AG04449 (cell line): ENCODE results near the gene GPR65.

ENCODE experiments used
- CTCF ChIA-PET: fragments of 350-600 bp; formaldehyde crosslinking; extraction: SDS; loops from one replicate; lab custom pipeline; 2021; ENCODE audit warnings: antibody characterized with exemption; lab: Yijun Ruan, JAX
- POLR2A ChIA-PET: fragments of 400-600, 350-600 bp; formaldehyde crosslinking; extraction: SDS; loops from one replicate; lab custom pipeline; 2020; ENCODE audit warnings: antibody characterized with exemption, inconsistent platforms; lab: Yijun Ruan, JAX
- DNase-seq: peaks from one replicate; pipeline ENCODE4 v3.0.0-alpha.2; 2010; ENCODE audit warnings: low read depth, low spot score
- H3K4me3 ChIP-seq: 2 replicates; pipeline ENCODE4 v1.5.1; 2011; ENCODE audit warnings: low read depth, mild to moderate bottlenecking, control low read depth, low read length
- TF ChIP-seq, protein P1 (sequence below): IDR thresholded peaks from one replicate; pipeline ENCODE4 v1.5.1; 2011; ENCODE audit warnings: mild to moderate bottlenecking, moderate library complexity, low read length, control low read depth, inconsistent platforms; ENCODE audit not compliant: insufficient read depth; ENCODE audit errors: missing control alignments

GPR65 gene

DNA sequence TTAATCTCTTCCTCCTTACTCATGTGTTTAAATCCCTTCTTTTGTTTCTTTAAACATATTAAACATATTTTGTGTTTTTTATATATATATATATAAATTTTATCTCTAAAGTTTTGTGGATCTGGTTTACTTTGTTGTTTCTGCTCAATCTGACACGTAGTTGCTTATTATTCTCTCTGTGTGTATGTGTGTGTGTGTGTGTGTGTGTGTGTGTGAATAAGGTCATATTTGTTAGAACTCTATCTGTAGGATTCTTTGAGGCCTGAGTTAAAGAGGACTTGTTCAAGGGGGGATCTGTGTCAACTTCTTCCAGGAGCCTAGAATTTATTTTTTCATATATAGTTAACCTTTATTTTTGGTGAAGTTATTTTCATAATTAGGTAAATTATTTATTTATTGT lies 2.7 kb downstream of the GPR65 start:
- POLR2A ChIA-PET: no interaction called here
- CTCF ChIA-PET: interaction anchor here (1.2 kb wide), 1 partner anchor 9 kb away, joined by 3 read pairs; no protein-coding TSS in a partner anchor
- DNase-seq: no peak
- TF ChIP-seq, protein P1, sequence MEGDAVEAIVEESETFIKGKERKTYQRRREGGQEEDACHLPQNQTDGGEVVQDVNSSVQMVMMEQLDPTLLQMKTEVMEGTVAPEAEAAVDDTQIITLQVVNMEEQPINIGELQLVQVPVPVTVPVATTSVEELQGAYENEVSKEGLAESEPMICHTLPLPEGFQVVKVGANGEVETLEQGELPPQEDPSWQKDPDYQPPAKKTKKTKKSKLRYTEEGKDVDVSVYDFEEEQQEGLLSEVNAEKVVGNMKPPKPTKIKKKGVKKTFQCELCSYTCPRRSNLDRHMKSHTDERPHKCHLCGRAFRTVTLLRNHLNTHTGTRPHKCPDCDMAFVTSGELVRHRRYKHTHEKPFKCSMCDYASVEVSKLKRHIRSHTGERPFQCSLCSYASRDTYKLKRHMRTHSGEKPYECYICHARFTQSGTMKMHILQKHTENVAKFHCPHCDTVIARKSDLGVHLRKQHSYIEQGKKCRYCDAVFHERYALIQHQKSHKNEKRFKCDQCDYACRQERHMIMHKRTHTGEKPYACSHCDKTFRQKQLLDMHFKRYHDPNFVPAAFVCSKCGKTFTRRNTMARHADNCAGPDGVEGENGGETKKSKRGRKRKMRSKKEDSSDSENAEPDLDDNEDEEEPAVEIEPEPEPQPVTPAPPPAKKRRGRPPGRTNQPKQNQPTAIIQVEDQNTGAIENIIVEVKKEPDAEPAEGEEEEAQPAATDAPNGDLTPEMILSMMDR: no peak
- H3K4me3 ChIP-seq: no peak overlapping the region

DNA sequence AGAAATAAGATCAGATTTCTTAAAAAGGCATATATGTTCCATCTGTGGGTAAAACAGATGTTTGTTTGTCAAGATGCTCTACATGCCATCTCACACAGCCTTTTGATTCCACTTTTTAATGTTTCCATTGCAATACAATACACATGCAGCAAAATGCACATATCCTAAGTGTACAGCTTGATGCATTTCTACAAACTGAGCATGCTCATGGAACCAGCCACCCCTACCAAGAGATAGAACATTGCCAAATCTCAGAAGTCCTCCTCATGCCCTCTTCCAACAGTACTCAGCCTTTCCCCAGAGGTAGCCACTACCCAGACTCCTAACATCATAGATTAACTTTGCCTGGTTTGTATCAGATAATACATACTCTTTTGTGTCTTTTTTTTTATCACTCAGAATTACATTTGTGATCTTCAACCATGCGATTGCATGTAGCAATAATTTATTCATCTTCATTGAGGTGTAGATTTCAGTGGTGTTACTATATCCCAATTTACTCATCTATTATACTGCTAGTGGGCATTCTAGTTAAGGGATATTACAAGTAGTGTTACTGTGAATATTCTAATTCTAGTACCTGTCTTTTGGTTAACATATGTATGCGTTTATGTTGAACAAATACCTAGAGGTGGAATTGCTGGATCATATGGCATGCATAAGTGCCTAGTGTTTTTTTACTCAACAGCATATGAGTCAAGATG lies 3.3 kb downstream of the GPR65 start:
- DNase-seq: no peak
- TF ChIP-seq, protein P1: no peak
- ChIA-PET POLR2A (no interaction called here), CTCF (no interaction called here)
- no peak overlapping the region for H3K4me3 ChIP-seq

DNA sequence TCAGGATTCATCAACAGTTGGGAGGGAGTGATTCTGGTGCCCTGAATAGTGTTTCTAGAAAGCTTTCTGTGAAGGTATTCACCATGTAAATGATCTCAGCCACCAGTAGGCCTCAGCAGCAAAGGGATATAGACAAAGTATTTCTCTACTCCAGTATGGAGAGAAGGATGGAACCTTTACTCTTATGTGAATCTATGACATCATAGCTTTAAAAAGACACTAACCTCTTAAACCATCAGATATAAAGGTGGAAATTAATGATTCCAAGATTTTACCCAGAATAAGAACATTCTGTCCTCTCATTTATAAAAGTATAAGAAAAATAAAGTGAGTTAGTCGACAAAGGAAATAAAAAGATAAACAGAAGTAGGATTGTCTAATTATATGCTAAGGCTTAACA lies 4.6 kb downstream of the GPR65 start:
- H3K4me3 ChIP-seq: no peak overlapping the region
- TF ChIP-seq, protein P1: no peak
- ChIA-PET CTCF (no interaction called here), POLR2A (no interaction called here)
- no peak for DNase-seq

DNA sequence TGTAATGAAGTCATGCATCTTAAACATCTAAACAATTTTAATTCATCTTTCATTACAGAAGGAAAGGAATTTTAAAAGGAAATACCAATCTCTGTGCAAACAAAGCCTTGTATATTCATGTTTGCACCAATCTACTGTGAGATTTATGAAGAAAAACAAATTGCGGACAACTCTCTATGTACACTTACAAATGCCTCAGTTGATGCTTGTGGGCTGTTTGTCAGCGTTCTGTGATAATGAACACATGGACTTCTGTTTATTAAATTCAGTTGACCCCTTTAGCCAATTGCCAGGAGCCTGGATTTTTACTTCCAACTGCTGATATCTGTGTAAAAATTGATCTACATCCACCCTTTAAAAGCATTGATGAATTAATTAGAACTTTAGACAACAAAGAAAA lies 5.4 kb downstream of the GPR65 start:
- CTCF ChIA-PET: no interaction called here
- H3K4me3 ChIP-seq: no peak overlapping the region
- POLR2A ChIA-PET: no interaction called here
- DNase-seq: no peak
- TF ChIP-seq, protein P1: no peak

DNA sequence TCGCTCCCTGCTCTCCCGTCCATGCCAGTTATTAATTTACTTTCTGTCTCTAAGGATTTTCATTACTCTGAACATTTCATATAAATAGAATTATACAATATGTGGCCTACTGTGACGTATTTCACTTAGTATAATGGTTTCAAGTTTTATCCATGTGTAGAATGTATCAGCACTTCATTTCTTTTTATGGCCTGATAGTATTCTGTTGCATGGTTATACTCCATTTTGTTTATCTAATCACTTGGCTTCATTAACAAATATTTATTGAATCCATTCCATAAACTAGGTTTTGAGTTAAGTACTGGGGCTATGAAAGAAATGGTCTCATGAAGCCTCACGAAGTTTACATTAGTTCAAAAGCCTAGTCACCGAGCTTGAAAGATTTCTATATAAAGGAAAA lies 7.6 kb downstream of the GPR65 start:
- ChIA-PET POLR2A (no interaction called here), CTCF (interaction anchor here (1.0 to 1.5 kb wide), 3 partner anchors 11 to 156 kb away, joined by 3 to 4 read pairs (median 3); no protein-coding TSS in a partner anchor)
- TF ChIP-seq, protein P1: no peak
- no peak overlapping the region for H3K4me3 ChIP-seq
- no peak for DNase-seq

DNA sequence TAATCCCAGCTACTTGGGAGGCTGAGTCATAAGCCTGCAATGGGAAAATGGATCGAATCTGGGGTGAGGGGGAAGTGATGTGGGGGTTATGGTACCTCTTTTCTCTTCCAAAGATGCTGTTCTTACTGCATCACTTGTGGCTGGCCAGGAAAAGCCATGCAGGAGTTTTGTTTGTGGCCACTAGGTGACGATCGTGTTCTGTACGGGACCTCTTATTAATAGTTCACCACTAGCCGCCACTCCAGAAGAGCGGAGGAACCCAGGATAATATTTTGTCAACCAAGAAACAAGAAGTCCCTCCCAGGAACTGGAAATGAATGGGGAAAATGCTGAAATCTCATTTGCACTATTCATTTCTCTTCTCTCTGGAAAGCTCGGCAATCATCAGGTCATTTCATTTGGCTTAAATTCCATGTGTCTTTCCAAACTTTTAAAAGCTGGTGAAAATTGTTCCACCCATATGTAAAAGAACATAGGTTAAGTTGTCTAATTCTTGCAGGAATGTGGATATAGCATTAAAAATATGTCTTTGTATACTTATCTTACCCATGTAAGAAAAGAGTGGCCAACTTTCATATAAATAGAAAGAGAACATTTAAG lies 8.9 kb downstream of the GPR65 start:
- POLR2A ChIA-PET: no interaction called here
- TF ChIP-seq, protein P1: peak; percentile 75
- DNase-seq: peak; percentile 12
- H3K4me3 ChIP-seq: no peak overlapping the region
- CTCF ChIA-PET: interaction anchor here (0.7 to 2.2 kb wide), 24 partner anchors 7 to 1001 kb away, joined by 3 to 15 read pairs (median 3); partner anchors contain the start of gene GPR65
